Left ventricle myocardium inferior (tissue), 1 donor: ENCODE measurements around the gene ADCY3. TPM values are rescaled to one million over a fixed set of nuclear protein-coding genes. Genes with fewer than 3 reads are reported as not detected.
A peak's percentile ranks its signal among the peaks of the same experiment; 100 is the strongest.

ENCODE experiments used
- DNase-seq: peaks from one replicate; pipeline ENCODE4 v3.0.0-alpha.2; 2020
- H3K27ac ChIP-seq: fragments of 200-600 bp; replicated peaks from 2 replicates; pipeline ENCODE4 v1.8.0; 2021
- H3K27me3 ChIP-seq: fragments of 200-600 bp; 2 replicates; pipeline ENCODE4 v1.8.0; 2021; ENCODE audit warnings: low read depth
- H3K36me3 ChIP-seq: fragments of 200-600 bp; 2 replicates; pipeline ENCODE4 v1.8.0; 2021
- H3K4me1 ChIP-seq: fragments of 200-600 bp; 2 replicates; pipeline ENCODE4 v1.8.0; 2021
- H3K4me3 ChIP-seq: fragments of 200-600 bp; 2 replicates; pipeline ENCODE4 v1.8.0; 2021; ENCODE audit warnings: mild to moderate bottlenecking, moderate library complexity
- H3K9me3 ChIP-seq: fragments of 200-600 bp; replicated peaks from 2 replicates; pipeline ENCODE4 v1.8.0; 2021
- CTCF ChIP-seq: fragments of 200-600 bp; IDR thresholded peaks from 2 replicates; pipeline ENCODE4 v1.8.0; 2021; ENCODE audit warnings: antibody characterized with exemption, mild to moderate bottlenecking, borderline replicate concordance
- intact Hi-C: fragments of 100-400 bp; cut with micrococcal nuclease; formaldehyde crosslinking; loops from one replicate; pipeline ENCODE4 v1.11.0; 2022
- total RNA-seq: library from RNA; stranded (reverse); fragmentation: NEBNext Ultra II Directional; extraction: Animal tissue kit (Norgen Biotek cat#: 25700); gene quantifications from one replicate; pipeline ENCODE4 v1.2.1, GENCODE V29; 2021
- donor health status: DM: no; HTN: yes; CAD: no; lungs with severe emphysema.

ADCY3 gene
- total RNA-seq, 1 donor from 2014 or later: 12.8 TPM

- intact Hi-C loops: no loop called here
- no peak overlapping the region for H3K27ac ChIP-seq
- H3K27me3 ChIP-seq: no peaks in the 10 kb centered on the region
- no peak overlapping the region for H3K4me3 ChIP-seq
- peaks cover 10% of the 10 kb centered on the region for H3K9me3 ChIP-seq
- H3K36me3 ChIP-seq: peaks cover 8% of the 10 kb centered on the region
- no peak for TF ChIP-seq CTCF
- DNase-seq: no peak
- no peaks in the 10 kb centered on the region for H3K4me1 ChIP-seq
Observed at GRCh38 chr2:24908461-24908901, 11.6 kb downstream of the ADCY3 start.

DNA sequence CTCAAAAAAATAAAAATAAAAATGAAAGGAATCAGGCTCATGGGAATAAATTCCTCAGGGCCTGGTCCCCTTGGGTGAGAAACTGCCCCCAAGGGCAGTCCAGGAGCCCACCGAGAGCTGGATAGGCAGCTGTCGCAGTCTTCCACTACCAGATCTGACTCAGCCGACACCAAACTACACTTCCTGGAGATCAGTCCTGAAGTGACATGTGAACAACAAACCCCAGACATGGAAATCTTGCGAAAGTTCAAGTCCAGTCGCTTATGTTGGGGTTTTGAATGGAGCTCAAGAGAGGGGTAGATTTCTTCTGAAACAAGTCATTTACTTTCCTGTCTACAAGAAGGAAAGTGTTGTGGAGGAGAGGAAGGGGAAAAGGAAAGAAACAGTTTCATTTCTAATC, 12.9 kb downstream of the ADCY3 start:
- H3K27me3 ChIP-seq: no peaks in the 10 kb centered on the region
- TF ChIP-seq CTCF: no peak
- no peak overlapping the region for H3K4me3 ChIP-seq
- H3K4me1 ChIP-seq: no peaks in the 10 kb centered on the region
- no peak overlapping the region for H3K27ac ChIP-seq
- no peak for DNase-seq
- H3K9me3 ChIP-seq: peaks cover 10% of the 10 kb centered on the region
- intact Hi-C loops: no loop called here
- peaks cover 8% of the 10 kb centered on the region for H3K36me3 ChIP-seq

GRCh38 chr2:24906466-24906865, 13.6 kb downstream of the ADCY3 start:
- DNase-seq: no peak
- Histone ChIP-seq H3K4me1 (no peaks in the 10 kb centered on the region), H3K27me3 (no peaks in the 10 kb centered on the region), H3K9me3 (peaks cover 10% of the 10 kb centered on the region), H3K4me3 (no peak overlapping the region), H3K36me3 (peaks cover 8% of the 10 kb centered on the region), H3K27ac (no peak overlapping the region)
- intact Hi-C loops: no loop called here
- no peak for TF ChIP-seq CTCF

DNA sequence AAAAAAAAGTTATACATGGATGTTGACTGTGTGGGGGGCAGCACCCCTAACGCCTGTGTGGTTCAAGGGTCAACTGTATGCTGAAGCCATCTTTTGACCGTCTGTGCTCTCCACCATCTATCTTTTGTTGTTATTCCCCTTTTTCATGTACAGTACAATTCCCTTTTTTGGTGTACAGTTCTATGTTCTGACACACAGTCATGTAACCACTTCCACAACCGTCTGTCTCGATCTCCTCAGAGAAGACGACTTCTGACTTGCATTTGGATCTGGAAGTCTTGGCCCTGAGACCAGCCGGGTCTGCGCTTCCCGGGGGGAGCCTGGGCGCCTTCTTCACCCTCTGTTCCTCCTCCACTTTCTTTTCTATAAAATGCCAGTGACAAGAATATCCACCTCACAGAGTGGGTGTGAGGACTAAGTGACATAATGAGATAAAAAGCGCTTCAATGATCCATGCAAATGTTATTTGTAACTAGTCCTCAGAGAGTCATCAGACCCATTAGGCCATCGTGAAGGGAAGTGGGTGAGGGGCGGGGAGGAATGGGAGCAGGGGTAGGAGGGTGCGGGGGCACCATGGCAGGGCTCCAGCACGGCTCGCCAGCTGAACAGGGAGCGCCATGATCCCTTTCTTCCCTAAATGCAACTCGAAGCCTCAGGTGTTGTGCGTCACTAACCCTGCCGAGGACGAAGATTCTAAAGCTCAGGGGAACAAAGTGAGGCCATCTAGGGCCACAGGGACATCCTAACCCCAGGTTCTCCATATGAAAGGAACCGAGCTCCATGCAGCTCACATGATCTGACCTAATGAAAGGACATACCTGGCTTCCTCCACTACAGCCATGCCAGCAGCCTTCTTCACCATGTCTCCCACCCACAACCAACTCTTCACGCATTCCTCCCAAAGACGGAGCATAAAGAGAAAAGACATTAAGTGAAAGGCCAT, 16.6 kb downstream of the ADCY3 start:
- intact Hi-C loops: no loop called here
- no peaks in the 10 kb centered on the region for H3K36me3 ChIP-seq
- no peaks in the 10 kb centered on the region for H3K27me3 ChIP-seq
- no peak overlapping the region for H3K4me3 ChIP-seq
- H3K27ac ChIP-seq: no peak overlapping the region
- no peak for DNase-seq
- peaks cover 2% of the 10 kb centered on the region for H3K4me1 ChIP-seq
- TF ChIP-seq CTCF: no peak
- no peaks in the 10 kb centered on the region for H3K9me3 ChIP-seq

DNA sequence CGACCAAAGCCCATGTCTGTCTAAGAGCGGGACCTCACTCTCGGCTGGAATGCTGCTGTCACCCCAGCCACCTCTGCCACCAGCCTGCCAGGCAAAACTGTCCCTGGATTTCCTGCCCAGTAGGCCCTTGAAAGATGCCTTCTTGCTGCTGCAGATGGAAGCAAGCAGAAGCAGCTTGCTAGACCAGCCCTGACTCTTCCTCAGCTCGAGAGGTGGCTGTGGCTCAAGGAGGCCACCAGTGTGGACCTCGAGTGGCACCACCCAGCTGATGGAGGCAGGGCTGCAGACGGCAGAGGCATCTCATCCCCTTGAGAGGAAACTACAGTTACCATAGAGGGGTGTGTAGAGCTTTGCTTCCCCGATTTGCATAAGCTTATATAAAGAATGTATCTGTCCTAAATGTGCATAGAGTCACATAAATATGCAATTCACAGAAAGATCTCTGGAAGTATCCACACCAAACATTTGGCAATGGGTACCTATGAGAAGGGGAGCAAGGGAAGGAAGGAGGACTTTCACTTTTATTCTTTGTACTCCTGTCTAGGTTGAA, 20.6 kb downstream of the ADCY3 start:
- intact Hi-C loops: no loop called here

More for the DNA sequence above, 20.6 kb downstream of the ADCY3 start:
- peaks cover 11% of the 10 kb centered on the region for H3K4me1 ChIP-seq
- H3K27ac ChIP-seq: peak overlapping the region; percentile 57
- no peak for DNase-seq
- no peaks in the 10 kb centered on the region for H3K36me3 ChIP-seq
- H3K9me3 ChIP-seq: peaks cover 19% of the 10 kb centered on the region
- H3K27me3 ChIP-seq: no peaks in the 10 kb centered on the region
- no peak for TF ChIP-seq CTCF
- H3K4me3 ChIP-seq: no peak overlapping the region
